Erythroblast (primary cell): ENCODE measurements around the gene ZC3H7A.

Experiments used
- GATA1 ChIP-seq: IDR thresholded peaks from 2 replicates; pipeline ENCODE4 v1.6.1; 2011; ENCODE audit warnings: low read depth, mild to moderate bottlenecking, control low read depth, low read length, moderate library complexity
- POLR2A ChIP-seq: IDR thresholded peaks from 2 replicates; pipeline ENCODE4 v1.6.1; 2011; ENCODE audit warnings: mild to moderate bottlenecking, low read length

DNA sequence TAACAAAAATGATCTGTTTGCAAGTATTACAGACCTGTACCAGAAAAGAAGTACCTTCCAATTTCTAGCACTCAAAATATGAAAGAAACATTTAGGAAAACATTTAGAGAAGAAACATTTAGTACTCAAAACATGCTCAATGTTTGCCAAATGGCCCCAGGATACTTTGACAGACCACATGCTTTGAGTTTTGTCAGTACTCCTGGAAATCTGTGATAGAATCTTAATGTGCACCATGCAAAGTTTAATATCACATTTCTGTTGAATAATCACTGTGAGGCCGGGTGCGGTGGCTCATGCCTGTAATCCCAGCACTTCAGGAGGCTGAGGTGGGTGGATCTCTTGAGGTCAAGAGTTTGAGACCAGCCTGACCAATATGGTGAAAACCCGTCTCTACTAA lies 8.5 kb upstream of the ZC3H7A start:
- no peak for TF ChIP-seq POLR2A
- TF ChIP-seq GATA1: no peak
